Transverse colon (tissue), 3 donors: Measurements from ENCODE around the gene GPR55.

Experiments used
- EP300 ChIP-seq: sonication (generic); formaldehyde crosslinking; IDR thresholded peaks from one replicate; pipeline ENCODE4 v1.6.1; 2017; ENCODE audit warnings: antibody characterized with exemption, low read depth
- POLR2A ChIP-seq: fragments of 450-650 bp; IDR thresholded peaks from one replicate; pipeline ENCODE4 v1.6.1; 2016; ENCODE audit warnings: antibody characterized with exemption, mild to moderate bottlenecking, moderate library complexity
- TF ChIP-seq, protein P1 (sequence below), 5 experiments: fragments of 200-600 bp in 3 of 5; fragments of 450-650 bp in 2 of 5; sonication (generic) in 3 of 5; IDR thresholded peaks; 1 replicate in 2 of 5; 2 replicates in 3 of 5; pipeline ENCODE4 v1.5.1; 2016 to 2017; ENCODE audit warnings: antibody characterized with exemption in 5 of 5, inconsistent platforms in 3 of 5, mild to moderate bottlenecking in 2 of 5, moderate library complexity in 1 of 5

DNA sequence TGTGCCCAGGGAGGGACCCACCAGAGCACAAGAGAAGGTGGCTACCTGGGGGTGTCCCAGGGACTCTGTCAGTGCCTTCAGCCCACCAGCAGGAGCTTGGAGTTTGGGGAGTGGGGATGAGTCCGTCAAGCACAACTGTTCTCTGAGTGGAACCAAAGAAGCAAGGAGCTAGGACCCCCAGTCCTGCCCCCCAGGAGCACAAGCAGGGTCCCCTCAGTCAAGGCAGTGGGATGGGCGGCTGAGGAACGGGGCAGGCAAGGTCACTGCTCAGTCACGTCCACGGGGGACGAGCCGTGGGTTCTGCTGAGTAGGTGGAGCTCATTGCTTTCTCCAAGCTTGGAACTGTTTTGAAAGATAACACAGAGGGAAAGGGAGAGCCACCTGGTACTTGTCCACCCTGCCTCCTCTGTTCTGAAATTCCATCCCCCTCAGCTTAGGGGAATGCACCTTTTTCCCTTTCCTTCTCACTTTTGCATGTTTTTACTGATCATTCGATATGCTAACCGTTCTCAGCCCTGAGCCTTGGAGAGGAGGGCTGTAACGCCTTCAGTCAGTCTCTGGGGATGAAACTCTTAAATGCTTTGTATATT, 46.3 kb downstream of the GPR55 start:
- TF ChIP-seq POLR2A (no peak), EP300 (no peak)
- TF ChIP-seq, protein P1, sequence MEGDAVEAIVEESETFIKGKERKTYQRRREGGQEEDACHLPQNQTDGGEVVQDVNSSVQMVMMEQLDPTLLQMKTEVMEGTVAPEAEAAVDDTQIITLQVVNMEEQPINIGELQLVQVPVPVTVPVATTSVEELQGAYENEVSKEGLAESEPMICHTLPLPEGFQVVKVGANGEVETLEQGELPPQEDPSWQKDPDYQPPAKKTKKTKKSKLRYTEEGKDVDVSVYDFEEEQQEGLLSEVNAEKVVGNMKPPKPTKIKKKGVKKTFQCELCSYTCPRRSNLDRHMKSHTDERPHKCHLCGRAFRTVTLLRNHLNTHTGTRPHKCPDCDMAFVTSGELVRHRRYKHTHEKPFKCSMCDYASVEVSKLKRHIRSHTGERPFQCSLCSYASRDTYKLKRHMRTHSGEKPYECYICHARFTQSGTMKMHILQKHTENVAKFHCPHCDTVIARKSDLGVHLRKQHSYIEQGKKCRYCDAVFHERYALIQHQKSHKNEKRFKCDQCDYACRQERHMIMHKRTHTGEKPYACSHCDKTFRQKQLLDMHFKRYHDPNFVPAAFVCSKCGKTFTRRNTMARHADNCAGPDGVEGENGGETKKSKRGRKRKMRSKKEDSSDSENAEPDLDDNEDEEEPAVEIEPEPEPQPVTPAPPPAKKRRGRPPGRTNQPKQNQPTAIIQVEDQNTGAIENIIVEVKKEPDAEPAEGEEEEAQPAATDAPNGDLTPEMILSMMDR (IDR thresholded peaks at IDR 0.05), result no peak
